Retinal pigment epithelial cell (primary cell): ENCODE data around the gene NBAS.

Source experiments
- DNase-seq: peaks from one replicate; pipeline ENCODE4 v3.0.0-alpha.2; 2010; ENCODE audit warnings: low read depth
- H3K4me3 ChIP-seq: 2 replicates; pipeline ENCODE4 v1.5.1; 2011; ENCODE audit warnings: mild to moderate bottlenecking, low read length, control low read depth, moderate library complexity
- TF ChIP-seq, protein P1 (sequence below): conservative IDR thresholded peaks from 2 replicates; pipeline ENCODE4 v1.5.1; 2011; ENCODE audit warnings: low read depth, low read length, control low read depth, inconsistent platforms

NBAS gene

GRCh38 chr2:15359716-15360531 is 201.2 kb downstream of the NBAS start:
- no peak for DNase-seq

DNA sequence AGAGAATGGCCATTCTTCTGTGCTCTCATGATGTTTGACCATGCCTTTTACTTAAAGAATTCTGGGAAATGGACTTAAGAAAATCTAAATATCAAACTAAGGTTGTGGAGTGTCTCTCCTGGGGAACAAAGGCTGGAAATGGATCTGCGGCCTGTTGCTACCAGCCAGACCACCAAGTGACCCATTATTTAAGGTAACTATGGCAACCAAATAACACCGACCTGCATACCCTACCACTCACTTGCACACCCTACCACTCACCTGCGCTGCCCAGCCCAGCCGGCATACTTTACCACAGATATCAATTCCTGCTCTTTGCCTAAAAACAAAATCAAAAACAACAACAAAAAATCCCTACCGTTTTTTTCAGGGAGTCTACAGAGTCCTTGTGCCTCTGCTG is 203.2 kb downstream of the NBAS start:
- H3K4me3 ChIP-seq, result no peak overlapping the region
- no peak for DNase-seq
- TF ChIP-seq, protein P1, sequence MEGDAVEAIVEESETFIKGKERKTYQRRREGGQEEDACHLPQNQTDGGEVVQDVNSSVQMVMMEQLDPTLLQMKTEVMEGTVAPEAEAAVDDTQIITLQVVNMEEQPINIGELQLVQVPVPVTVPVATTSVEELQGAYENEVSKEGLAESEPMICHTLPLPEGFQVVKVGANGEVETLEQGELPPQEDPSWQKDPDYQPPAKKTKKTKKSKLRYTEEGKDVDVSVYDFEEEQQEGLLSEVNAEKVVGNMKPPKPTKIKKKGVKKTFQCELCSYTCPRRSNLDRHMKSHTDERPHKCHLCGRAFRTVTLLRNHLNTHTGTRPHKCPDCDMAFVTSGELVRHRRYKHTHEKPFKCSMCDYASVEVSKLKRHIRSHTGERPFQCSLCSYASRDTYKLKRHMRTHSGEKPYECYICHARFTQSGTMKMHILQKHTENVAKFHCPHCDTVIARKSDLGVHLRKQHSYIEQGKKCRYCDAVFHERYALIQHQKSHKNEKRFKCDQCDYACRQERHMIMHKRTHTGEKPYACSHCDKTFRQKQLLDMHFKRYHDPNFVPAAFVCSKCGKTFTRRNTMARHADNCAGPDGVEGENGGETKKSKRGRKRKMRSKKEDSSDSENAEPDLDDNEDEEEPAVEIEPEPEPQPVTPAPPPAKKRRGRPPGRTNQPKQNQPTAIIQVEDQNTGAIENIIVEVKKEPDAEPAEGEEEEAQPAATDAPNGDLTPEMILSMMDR, result no peak

More at GRCh38 chr2:15359716-15360531, 201.2 kb downstream of the NBAS start:
- no peak overlapping the region for H3K4me3 ChIP-seq
- TF ChIP-seq, protein P1, result no peak

GRCh38 chr2:15357186-15357585 is 203.9 kb downstream of the NBAS start:
- TF ChIP-seq, protein P1, result no peak
- no peak for DNase-seq
- H3K4me3 ChIP-seq, result no peak overlapping the region

- TF ChIP-seq, protein P1, result no peak
- H3K4me3 ChIP-seq, result no peak overlapping the region
- DNase-seq, result no peak
Measured at GRCh38 chr2:15355386-15355785, 205.7 kb downstream of the NBAS start.

DNA sequence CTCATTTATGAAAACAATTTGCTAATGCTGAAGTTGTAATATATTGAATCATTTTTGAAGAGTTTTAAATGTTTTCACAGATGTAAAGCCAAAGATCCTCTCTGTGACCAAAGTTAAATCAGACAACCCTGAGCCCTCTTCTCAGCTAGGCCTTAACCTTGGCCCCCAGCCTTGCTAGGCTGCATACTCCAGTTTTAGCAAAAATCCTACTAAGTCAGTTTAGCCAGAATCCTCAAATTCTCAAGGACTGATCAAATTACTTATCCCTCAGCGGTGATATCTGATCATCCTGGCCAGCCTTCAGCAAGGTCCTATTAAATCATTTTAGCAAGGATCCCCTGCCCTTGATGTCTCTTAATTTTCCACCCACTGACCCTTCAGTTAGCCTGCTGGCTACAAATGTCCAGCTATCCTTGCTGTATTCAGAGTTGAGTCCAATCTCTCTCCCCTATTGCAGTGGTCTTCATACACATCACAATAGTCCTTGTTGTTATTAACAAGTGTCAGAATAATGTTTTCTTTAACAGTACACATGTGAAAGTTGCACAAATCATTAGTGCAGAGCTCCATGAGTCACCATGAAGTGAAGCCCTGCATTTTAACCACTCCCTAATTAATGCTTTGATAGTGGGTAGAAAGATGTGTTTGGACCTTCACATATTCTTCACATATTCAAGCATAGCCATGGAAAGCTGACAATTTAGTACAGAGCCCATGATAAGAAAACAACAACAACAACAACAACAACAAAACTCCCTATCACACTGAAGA is 206.4 kb downstream of the NBAS start:
- no peak overlapping the region for H3K4me3 ChIP-seq
- no peak for DNase-seq
- TF ChIP-seq, protein P1, result no peak

GRCh38 chr2:15352363-15352762 is 208.8 kb downstream of the NBAS start:
- DNase-seq, result no peak
- H3K4me3 ChIP-seq, result no peak overlapping the region
- TF ChIP-seq, protein P1, result no peak
